Rectal smooth muscle tissue (tissue), 1 donor: ENCODE measurements around the gene SERBP1.

Source experiments
- H3K27ac ChIP-seq: one replicate; pipeline ENCODE4 v1.7.0; 2013; ENCODE audit warnings: low read depth, low read length, inconsistent platforms
- H3K27me3 ChIP-seq: one replicate; pipeline ENCODE4 v1.7.0; 2013; ENCODE audit warnings: low read length; ENCODE audit not compliant: control insufficient read depth, insufficient read depth
- H3K36me3 ChIP-seq: one replicate; pipeline ENCODE4 v1.7.0; 2013; ENCODE audit warnings: low read length; ENCODE audit not compliant: control insufficient read depth, insufficient read depth
- H3K4me1 ChIP-seq: one replicate; pipeline ENCODE4 v1.7.0; 2013; ENCODE audit warnings: low read length; ENCODE audit not compliant: control insufficient read depth, insufficient read depth
- H3K4me3 ChIP-seq: one replicate; pipeline ENCODE4 v1.7.0; 2013; ENCODE audit warnings: low read length
- H3K9ac ChIP-seq: one replicate; pipeline ENCODE4 v1.7.0; 2013; ENCODE audit warnings: low read length

Gene SERBP1

DNA sequence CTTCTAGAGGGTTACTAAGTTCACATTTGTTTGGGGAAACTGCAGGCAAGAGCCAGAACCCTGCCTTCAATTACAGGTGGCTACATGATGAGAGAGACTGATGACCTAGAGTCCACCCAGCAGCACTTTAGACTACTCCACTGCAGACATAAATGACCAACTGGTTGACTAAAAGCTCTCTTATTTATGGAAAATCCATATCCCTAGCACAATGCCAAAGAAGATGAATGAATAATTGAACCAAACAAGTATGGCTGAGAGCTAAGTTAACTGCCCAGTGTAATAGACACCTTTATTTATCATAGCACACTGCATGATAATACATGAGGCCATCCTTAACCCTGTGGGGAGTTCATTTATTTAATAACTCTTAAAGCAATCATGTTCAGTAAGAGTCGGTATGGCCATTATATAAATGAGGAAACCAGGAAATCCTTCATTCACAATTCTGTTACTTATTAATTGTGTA lies 62.1 kb downstream of the SERBP1 start:
- Histone ChIP-seq H3K36me3 (no peaks in the 10 kb centered on the region), H3K4me3 (no peak overlapping the region), H3K27me3 (no peaks in the 10 kb centered on the region), H3K9ac (no peak overlapping the region), H3K4me1 (no peaks in the 10 kb centered on the region), H3K27ac (no peak overlapping the region)

GRCh38 chr1:67367370-67368045 lies 62.7 kb downstream of the SERBP1 start:
- no peaks in the 10 kb centered on the region for H3K4me1 ChIP-seq
- H3K36me3 ChIP-seq = no peaks in the 10 kb centered on the region
- no peak overlapping the region for H3K9ac ChIP-seq
- no peak overlapping the region for H3K4me3 ChIP-seq
- H3K27ac ChIP-seq = no peak overlapping the region
- H3K27me3 ChIP-seq = no peaks in the 10 kb centered on the region

GRCh38 chr1:67361641-67362040 lies 68.6 kb downstream of the SERBP1 start:
- Histone ChIP-seq H3K4me3 (no peak overlapping the region), H3K9ac (no peak overlapping the region), H3K27me3 (no peaks in the 10 kb centered on the region), H3K27ac (no peak overlapping the region), H3K4me1 (no peaks in the 10 kb centered on the region), H3K36me3 (no peaks in the 10 kb centered on the region)

DNA sequence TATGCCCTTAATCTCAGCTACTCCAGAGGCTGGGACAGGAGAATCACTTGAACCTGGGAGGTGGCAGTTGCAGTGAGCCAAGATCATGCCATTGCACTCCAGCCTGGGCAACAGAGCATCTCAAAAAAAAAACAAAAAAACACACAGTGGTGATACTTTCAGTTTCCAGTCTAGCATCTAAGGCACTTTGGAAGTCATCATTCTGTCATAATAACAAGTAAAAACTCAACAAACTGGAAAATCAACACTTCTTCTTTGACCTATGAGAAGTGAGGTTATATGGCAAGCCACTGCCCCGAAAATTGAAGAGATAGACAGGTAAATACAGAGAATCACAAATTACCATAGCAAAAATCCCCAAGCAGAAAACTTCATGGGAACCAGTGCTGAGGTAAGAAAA lies 70.6 kb downstream of the SERBP1 start:
- no peaks in the 10 kb centered on the region for H3K27me3 ChIP-seq
- H3K9ac ChIP-seq = no peak overlapping the region
- no peaks in the 10 kb centered on the region for H3K36me3 ChIP-seq
- no peaks in the 10 kb centered on the region for H3K4me1 ChIP-seq
- no peak overlapping the region for H3K27ac ChIP-seq
- no peak overlapping the region for H3K4me3 ChIP-seq
